ENCODE measurements around the gene KCNJ2. TPM values are rescaled to one million over a fixed set of nuclear protein-coding genes. Genes with fewer than 3 reads are reported as not detected.

KCNJ2 gene
- total RNA-seq, 4 donors from 2014 or later, result 7.3 to 18.9 (median 10.6) TPM

DNA sequence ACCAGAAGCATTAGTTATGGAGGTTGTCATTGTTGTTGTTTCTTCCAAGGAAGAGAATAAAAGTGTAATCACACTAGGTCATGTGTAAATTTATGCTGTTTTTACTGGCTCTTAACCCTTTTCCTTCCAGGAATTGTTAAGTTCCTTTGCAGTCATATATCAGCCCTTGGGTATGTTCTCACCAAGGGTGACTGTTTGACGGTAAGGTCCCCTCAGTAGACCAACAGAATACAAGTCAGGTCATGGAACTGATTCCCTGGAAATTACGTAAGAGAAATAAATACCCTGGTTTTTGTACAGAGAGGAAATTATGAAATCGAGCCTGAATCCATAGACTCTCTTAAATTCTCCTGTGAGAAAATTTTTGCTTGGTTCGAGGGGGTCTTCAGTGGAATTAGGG, 11.2 kb upstream of the KCNJ2 start:
- no peak for DNase-seq
- Histone ChIP-seq H3K27ac (no peak overlapping the region), H3K36me3 (no peaks in the 10 kb centered on the region), H3K27me3 (no peaks in the 10 kb centered on the region), H3K4me1 (no peaks in the 10 kb centered on the region), H3K9me3 (no peaks in the 10 kb centered on the region), H3K4me3 (no peak overlapping the region)
- no peak for TF ChIP-seq POLR2A (IDR thresholded peaks at IDR 0.05)
- TF ChIP-seq CTCF (IDR thresholded peaks at IDR 0.05 in 4 of 5, conservative IDR thresholded peaks at IDR 0.05 in 1 of 5), result no peak
- intact Hi-C loops (cut with DNase I; ENCODE audit: low total_unique reads) (no loop called here), in situ Hi-C loops (cut with MboI; ENCODE audit: low sequenced_read_pairs in 4 of 4) (loop anchor here (10.0 to 25.0 kb wide), 5 partner anchors 397 to 821 kb away; partner anchors contain the start of gene ABCA5 (in 1 of the 4))
- no peak for ATAC-seq

GRCh38 chr17:70158591-70158990, 10.7 kb upstream of the KCNJ2 start:
- no peak for TF ChIP-seq POLR2A (IDR thresholded peaks at IDR 0.05)
- no peak for TF ChIP-seq CTCF (IDR thresholded peaks at IDR 0.05 in 4 of 5, conservative IDR thresholded peaks at IDR 0.05 in 1 of 5)
- in situ Hi-C loops (cut with MboI; ENCODE audit: low sequenced_read_pairs in 4 of 4) (loop anchor here (10.0 to 25.0 kb wide), 5 partner anchors 396 to 821 kb away; partner anchors contain the start of gene ABCA5 (in 1 of the 4)), intact Hi-C loops (cut with DNase I; ENCODE audit: low total_unique reads) (no loop called here)
- ATAC-seq (no peak), DNase-seq (no peak)
- Histone ChIP-seq H3K4me1 (no peaks in the 10 kb centered on the region), H3K27ac (no peak overlapping the region), H3K9me3 (no peaks in the 10 kb centered on the region), H3K27me3 (no peaks in the 10 kb centered on the region), H3K36me3 (no peaks in the 10 kb centered on the region), H3K4me3 (no peak overlapping the region)

- intact Hi-C loops (cut with DNase I; ENCODE audit: low total_unique reads), result loop anchor here (10.0 kb wide), 1 partner anchor 155 kb away; no protein-coding TSS in a partner anchor
These were observed 9.4 kb upstream of the KCNJ2 start for GRCh38 chr17:70159980-70160379.

DNA sequence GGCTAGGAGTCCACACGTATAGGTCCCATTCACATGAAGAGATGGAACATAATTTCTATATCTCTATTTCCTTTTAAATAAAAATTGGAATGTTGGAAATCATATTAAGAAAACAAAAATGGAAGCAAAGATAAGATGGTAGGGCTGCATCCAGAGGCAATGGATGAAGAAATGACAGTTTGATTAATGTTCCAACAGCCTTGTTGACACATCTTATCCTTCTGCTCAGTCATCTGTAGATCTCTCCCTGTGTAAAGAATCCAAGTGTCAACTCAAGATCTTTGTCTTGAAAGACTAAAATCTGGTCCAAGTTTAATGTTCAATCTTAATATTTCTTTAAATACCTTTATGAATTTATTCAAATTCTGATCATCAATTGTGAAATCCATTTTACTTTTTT, 7.8 kb upstream of the KCNJ2 start:
- no peak for ATAC-seq
- Histone ChIP-seq H3K9me3 (no peaks in the 10 kb centered on the region), H3K27me3 (no peaks in the 10 kb centered on the region), H3K36me3 (no peaks in the 10 kb centered on the region), H3K27ac (no peak overlapping the region), H3K4me3 (no peak overlapping the region), H3K4me1 (no peaks in the 10 kb centered on the region)
- no peak for TF ChIP-seq CTCF (IDR thresholded peaks at IDR 0.05 in 4 of 5, conservative IDR thresholded peaks at IDR 0.05 in 1 of 5)
- no peak for TF ChIP-seq POLR2A (IDR thresholded peaks at IDR 0.05)
- intact Hi-C loops (cut with DNase I; ENCODE audit: low total_unique reads) (loop anchor here (10.0 kb wide), 1 partner anchor 153 kb away; no protein-coding TSS in a partner anchor), in situ Hi-C loops (cut with MboI; ENCODE audit: low sequenced_read_pairs in 4 of 4) (loop anchor here (25.0 kb wide), 4 partner anchors 424 to 824 kb away; partner anchors contain the start of gene ABCA5 (in 1 of the 4))
- no peak for DNase-seq

More at GRCh38 chr17:70159980-70160379, 9.4 kb upstream of the KCNJ2 start:
- H3K9me3 ChIP-seq, result no peaks in the 10 kb centered on the region
- in situ Hi-C loops (cut with MboI; ENCODE audit: low sequenced_read_pairs in 4 of 4), result loop anchor here (10.0 to 25.0 kb wide), 5 partner anchors 395 to 823 kb away; partner anchors contain the start of gene ABCA5 (in 1 of the 4)
- H3K36me3 ChIP-seq, result no peaks in the 10 kb centered on the region
- no peak for TF ChIP-seq POLR2A (IDR thresholded peaks at IDR 0.05)
- no peak for TF ChIP-seq CTCF (IDR thresholded peaks at IDR 0.05 in 4 of 5, conservative IDR thresholded peaks at IDR 0.05 in 1 of 5)
- DNase-seq (no peak), ATAC-seq (no peak)
- H3K4me3 ChIP-seq, result no peak overlapping the region
- no peaks in the 10 kb centered on the region for H3K4me1 ChIP-seq
- no peak overlapping the region for H3K27ac ChIP-seq
- H3K27me3 ChIP-seq, result no peaks in the 10 kb centered on the region

Data from gastrocnemius medialis (tissue), 4 donors.